Cardiac septum (tissue), 1 donor: ENCODE results near the gene MZB1. TPM values are rescaled to one million over a fixed set of nuclear protein-coding genes. Genes with fewer than 3 reads are reported as not detected.
"Not testable (repeated sequence)": the region's sequence is repeated elsewhere in the genome, so short reads cannot be mapped to it uniquely, and the experiment has no call there.

ENCODE experiments used
- DNase-seq: peaks from one replicate; pipeline ENCODE4 v3.0.0-alpha.2; 2020; ENCODE audit warnings: low spot score
- intact Hi-C: fragments of 100-400 bp; cut with DNase I; formaldehyde crosslinking; loops from one replicate; pipeline ENCODE4 v1.14.0; 2022
- total RNA-seq: library from RNA; stranded (reverse); fragmentation: NEBNext Ultra II Directional; extraction: Animal tissue kit (Norgen Biotek cat#: 25700); gene quantifications from one replicate; pipeline ENCODE4 v1.2.1, GENCODE V29; 2021
- donor health status: DM: no; HTN: no; CAD: no.

The MZB1 gene
- total RNA-seq, 1 donor from 2014 or later, result 0.51 TPM

DNA sequence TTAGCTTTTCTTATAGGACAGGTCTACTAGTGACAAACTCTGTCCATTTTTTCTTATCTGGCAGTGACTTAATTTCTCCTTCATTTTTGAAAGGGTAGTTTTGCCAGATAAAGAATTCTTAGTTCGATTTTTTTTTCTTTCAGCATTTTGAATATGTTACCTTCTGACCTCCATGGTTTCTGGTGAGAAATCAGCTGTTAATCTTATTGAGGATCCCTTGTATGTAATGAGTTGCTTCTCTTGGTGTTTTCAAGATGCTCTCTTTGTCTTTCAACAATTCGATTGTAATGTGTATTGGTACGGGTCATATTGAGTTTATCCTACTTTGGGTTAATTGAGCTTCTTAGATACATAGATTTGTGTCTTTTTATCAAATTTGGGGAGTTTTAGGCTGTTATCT, 35.5 kb downstream of the MZB1 start:
- DNase-seq, result no peak
- intact Hi-C loops, result no loop called here

DNA sequence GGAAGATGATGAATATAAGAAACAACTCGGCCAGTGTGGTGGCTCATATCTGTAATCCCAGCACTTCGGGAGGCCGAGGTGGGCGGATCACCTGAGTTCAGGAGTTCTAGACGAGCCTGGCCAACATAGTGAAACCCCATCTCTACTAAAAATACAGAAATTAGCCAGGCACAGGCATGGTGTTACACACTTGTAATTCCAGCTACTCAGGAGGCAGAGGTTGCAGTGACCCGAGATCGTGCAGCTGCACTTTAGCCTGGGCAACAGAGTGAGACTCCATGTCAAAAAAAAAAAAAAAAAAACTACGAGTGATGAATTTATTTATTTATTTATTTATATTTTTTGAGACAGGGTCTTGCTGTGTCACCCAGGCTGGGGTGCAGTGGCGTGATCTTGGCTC, 41.9 kb downstream of the MZB1 start:
- intact Hi-C loops, result not testable (repeated sequence)

DNA sequence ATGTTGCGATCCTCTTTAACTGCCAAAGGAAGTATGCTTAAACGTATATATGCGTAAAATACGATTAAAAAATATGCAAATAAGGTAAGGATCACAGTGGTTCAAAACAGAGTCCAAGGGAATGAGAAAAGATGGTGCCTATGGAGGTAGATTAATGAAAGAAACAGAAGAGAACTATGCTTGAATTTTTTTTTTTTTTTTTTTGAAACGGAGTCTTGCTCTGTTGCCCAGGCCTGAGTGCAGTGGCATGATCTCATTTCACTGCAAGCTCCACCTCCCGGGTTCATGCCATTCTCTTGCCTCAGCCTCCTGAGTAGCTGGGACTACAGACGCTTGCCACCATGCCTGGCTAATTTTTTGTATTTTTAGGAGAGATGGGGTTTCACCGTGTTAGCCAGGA, 44.3 kb downstream of the MZB1 start:
- intact Hi-C loops, DNase-seq: not testable (repeated sequence)

More for the DNA sequence above, 41.9 kb downstream of the MZB1 start:
- DNase-seq, result not testable (repeated sequence)

DNA sequence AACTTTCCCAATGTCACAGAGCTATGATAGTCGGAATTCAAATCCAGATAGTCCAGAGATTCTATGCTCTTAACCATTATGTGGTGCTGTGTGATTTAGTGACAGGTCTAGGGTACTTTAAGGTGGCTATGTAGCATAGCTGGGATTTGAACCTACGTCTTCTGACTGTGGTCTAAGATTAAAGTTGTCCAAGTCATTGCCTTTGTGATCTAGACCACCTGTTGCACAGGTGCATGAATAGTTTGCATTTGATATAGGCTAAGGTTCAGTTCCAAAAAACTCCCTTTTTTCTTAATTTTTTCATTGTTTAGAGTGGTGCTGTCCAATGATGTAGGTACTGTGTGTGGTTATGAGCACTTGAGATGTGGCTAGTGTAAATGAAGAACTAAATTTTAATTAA, 45.5 kb downstream of the MZB1 start:
- no peak for DNase-seq
- intact Hi-C loops, result loop anchor here (5.0 kb wide), 1 partner anchor 48 kb away; no protein-coding TSS in a partner anchor

DNA sequence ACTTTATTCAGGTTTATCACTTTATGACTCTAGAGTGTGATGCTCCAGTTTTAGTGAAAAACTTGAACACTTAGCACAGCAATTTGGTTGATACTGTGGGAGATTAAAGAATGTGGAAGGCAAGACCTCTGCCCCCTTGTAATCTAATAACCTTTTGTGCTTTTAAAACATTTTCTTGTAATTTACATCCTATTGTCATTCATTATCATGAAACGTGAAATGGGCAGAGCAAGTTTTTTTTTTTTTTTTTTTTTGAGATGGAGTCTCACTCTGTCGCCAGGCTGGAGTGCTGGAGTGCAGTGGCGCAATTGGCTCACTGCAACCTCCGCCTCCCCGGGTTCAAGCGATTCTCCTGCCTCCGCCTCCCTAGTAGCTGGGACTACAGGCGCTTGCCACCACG, 46.2 kb downstream of the MZB1 start:
- intact Hi-C loops, result loop anchor here (5.0 kb wide), 1 partner anchor 49 kb away; no protein-coding TSS in a partner anchor
- DNase-seq, result no peak

DNA sequence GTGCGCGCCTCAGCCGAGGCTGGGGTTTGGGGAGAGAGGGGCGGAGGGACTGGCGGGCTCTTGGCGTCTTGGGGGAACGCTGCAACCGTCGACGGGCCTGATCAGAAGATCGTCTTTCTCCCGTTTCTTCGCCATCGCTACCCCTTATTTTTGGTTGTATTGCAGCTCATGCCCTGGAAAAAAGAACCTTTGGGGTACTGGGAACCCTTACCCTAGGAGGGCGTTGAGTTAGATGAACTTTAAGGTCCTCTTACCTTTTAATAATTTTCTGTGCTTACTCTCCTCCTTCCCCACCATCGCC, 47.3 kb downstream of the MZB1 start:
- intact Hi-C loops, result loop anchor here (5.0 kb wide), 1 partner anchor 50 kb away; no protein-coding TSS in a partner anchor
- no peak for DNase-seq

DNA sequence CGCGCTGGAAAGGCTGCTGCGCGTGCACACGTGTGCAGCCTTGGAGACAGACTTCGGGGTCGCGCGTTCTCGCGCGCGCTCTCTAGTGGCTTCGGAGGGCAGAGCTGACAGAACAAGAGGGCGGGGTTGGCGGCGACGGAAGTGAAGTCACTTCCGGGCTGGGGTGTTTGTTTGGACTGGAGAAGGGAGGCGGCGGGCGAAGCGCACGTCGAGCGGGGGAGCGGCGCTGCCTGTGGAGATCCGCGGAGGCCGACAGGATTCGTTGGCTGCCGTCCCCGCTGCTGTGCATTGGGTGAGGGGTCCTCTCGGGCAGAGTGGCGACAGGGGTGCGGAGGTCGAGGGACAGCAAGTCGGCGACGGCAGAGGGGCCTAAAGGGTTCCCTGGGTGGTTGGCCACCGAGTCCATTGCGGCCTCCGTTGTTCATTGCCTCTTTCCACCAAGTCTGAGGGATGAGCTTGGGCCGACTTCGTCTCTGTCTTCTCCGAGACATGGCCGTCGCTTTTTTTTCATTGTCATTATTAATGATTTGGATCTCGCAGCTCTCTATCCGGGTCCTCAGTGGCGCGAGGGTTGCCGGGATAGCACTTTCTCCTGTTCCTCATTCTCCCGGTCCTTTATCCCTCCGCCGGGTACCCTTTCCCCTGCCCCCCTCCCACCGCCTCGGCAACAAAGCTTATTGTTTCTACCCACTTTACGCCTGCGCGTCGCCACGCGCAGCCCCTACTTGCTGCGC, 47.9 kb downstream of the MZB1 start, which contains the start of gene PAIP2:
Gene PAIP2 (plus strand): TSS at position 166 of the 734 bp plus-strand sequence. CDS start 21,931 bp downstream, outside the sequence.
- intact Hi-C loops, result loop anchor here (2.0 to 5.0 kb wide), 2 partner anchors 49 to 50 kb away; partner anchors contain the start of gene MATR3
- peak; percentile 99 for DNase-seq

DNA sequence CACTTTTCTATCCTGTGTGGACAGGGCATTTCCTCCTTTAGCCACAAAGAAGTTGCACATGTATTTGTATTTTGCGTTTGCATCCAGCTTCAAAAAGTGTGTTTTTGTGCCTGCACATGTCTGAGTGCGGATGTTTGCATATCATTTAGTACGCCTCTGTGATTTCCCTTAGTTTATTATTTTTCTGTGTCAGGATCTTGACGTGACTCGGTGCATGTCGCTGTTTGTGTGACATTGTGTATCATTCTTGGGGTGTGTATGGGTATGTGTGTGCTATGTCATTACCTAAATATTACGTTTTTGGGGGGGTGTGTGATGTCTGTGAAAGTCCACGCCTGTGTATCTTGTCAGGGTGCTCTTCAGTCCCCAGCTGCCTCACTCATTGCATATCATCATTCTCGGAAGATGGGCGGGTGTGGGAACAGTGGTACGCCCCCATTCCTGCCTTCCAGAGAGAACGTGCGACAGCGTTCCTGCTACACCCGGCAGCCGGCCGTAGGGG, 48.5 kb downstream of the MZB1 start:
- DNase-seq, result no peak
- intact Hi-C loops, result loop anchor here (2.0 to 5.0 kb wide), 2 partner anchors 48 to 51 kb away; partner anchors contain the start of gene MATR3

DNA sequence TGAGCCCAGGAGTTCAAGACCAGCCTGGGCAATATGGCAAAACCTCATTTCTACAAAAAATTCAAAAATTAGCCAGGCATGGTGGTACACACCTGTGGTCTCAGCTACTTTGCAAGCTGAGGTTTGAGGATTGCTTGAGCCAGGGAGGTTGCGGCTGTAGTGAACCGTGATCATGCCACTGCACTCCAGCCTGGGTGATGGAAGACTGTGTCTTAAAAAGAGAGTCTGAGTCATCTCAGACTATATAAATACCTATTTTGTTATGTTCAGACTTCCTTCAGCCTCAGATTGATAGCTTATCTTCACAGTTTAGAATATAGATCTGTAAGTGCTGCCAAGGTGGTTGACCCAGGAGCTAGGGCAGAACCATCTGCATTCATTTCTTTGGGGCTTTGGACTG, 49.7 kb downstream of the MZB1 start:
- DNase-seq, result no peak
- intact Hi-C loops, result loop anchor here (2.0 to 5.0 kb wide), 2 partner anchors 47 to 52 kb away; partner anchors contain the start of gene MATR3

Other genes starting within 250 kb of the MZB1 start
- 43.1 TPM for gene SIL1, start 191.5 kb downstream of the MZB1 start, total RNA-seq
- 170 TPM for gene MATR3, start 96.2 kb downstream of the MZB1 start, total RNA-seq
- 133 TPM for gene PAIP2, start 48.1 kb downstream of the MZB1 start, total RNA-seq
- gene SLC23A1, start 6.6 kb downstream of the MZB1 start, total RNA-seq, result not detected
- 34.7 TPM for gene PROB1, start 5.2 kb upstream of the MZB1 start, total RNA-seq
- 12.4 TPM for gene SPATA24, start 14.2 kb upstream of the MZB1 start, total RNA-seq
- 20.3 TPM for gene DNAJC18, start 49.6 kb upstream of the MZB1 start, total RNA-seq
- 20.1 TPM for gene ECSCR, start 72.8 kb upstream of the MZB1 start, total RNA-seq
- gene SMIM33, start 81.1 kb upstream of the MZB1 start, total RNA-seq, result not detected
- gene STING1, start 92.8 kb upstream of the MZB1 start, total RNA-seq, result 85.3 TPM
- gene UBE2D2, start 171.4 kb upstream of the MZB1 start, total RNA-seq, result 124 TPM